Omental fat pad (tissue), 4 donors: ENCODE measurements around the gene SLC28A1. TPM values are rescaled to one million over a fixed set of nuclear protein-coding genes. Genes with fewer than 3 reads are reported as not detected.
"Not testable (repeated sequence)": the region's sequence is repeated elsewhere in the genome, so short reads cannot be mapped to it uniquely, and the experiment has no call there.

Source experiments
- ATAC-seq: fragments of 150-250 bp; one replicate; pipeline ENCODE4 v1.9.1; 2016; ENCODE audit warnings: mild to moderate bottlenecking, moderate library complexity; ENCODE audit not compliant: low FRiP score
- DNase-seq: peaks from one replicate; pipeline ENCODE4 v3.0.0-alpha.2; 2019; ENCODE audit warnings: low spot score
- total RNA-seq, 4 donors: library from RNA; depleted of rRNA; stranded (reverse); fragments of >200 nt; gene quantifications; one replicate each; pipeline ENCODE4 v1.1.0, GENCODE V29; 2016
- TF ChIP-seq, protein P1 (sequence below), 3 donors: fragments of 450-650 bp; IDR thresholded peaks; one replicate each; pipeline ENCODE4 v1.5.1; 2016 to 2017; ENCODE audit warnings: antibody characterized with exemption in 3 of 3, mild to moderate bottlenecking in 3 of 3, moderate library complexity in 2 of 3

The SLC28A1 gene
- total RNA-seq, 4 donors from 2014 or later: not detected

DNA sequence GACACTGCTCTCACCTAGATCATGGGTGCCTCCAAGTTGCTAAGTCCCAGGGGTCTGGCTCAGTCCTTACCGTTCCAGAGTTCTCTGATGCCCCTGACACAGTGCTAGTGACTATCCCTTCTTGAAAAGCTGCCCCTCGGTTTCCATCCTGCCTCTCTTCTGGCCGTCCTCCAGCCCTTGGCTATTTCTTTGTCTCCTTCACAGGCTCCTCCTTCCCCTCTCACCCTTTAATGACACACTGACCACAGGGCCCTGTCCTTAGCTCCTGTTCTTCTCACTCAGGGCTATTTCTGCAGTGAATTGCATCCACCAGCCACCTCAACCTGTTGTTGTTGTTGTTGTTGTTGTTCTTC, 31.1 kb downstream of the SLC28A1 start:
- TF ChIP-seq, protein P1, sequence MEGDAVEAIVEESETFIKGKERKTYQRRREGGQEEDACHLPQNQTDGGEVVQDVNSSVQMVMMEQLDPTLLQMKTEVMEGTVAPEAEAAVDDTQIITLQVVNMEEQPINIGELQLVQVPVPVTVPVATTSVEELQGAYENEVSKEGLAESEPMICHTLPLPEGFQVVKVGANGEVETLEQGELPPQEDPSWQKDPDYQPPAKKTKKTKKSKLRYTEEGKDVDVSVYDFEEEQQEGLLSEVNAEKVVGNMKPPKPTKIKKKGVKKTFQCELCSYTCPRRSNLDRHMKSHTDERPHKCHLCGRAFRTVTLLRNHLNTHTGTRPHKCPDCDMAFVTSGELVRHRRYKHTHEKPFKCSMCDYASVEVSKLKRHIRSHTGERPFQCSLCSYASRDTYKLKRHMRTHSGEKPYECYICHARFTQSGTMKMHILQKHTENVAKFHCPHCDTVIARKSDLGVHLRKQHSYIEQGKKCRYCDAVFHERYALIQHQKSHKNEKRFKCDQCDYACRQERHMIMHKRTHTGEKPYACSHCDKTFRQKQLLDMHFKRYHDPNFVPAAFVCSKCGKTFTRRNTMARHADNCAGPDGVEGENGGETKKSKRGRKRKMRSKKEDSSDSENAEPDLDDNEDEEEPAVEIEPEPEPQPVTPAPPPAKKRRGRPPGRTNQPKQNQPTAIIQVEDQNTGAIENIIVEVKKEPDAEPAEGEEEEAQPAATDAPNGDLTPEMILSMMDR (IDR thresholded peaks at IDR 0.05): no peak

DNA sequence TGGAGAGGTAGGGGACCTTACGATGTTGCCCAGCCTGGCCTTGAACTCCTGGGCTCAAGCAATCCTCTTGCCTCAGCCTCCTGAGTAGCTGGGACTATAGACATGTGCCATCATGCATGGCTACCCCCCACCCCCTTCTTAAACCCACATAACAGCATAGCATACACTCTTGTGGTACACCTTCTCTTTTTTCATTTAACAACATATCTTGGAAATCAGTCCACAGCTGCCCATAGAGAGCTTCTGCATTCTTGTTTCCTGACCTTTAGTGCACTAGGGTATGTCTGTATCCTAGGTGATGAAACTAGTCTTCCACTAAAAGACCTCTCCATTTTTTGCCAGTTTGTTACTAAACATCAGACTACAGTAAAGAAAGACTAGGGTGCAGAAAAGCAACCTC, 33.0 kb downstream of the SLC28A1 start:
- ATAC-seq (no peak), DNase-seq (no peak)
- TF ChIP-seq, protein P1 (IDR thresholded peaks at IDR 0.05): no peak

More for the DNA sequence above, 31.1 kb downstream of the SLC28A1 start:
- DNase-seq (no peak), ATAC-seq (no peak)

DNA sequence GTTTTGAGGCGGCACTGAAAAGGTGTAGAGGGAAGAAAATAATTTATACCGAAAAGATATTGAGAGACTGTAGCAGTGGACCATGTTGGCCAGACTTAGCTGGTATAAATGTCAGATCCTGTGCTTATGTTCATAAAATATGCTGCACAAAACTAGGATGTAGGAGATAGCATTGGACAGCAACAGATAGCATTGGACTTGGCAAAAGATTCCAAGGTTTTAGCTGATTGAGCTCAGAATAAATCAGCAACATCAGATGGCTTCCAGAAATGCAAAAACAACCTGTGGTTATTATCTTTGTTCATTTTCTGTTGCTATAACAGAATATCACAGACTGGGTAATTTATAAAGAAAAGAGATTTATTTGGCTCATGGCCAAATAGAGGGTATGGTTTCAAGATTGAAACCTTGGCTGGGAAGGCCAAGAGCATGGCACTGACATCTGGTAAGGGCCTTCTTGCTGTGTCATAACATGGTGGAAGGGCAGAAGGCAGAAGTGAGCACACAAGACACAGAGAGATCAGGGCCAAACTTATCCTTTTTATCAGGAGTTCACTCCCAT, 34.7 kb downstream of the SLC28A1 start:
- TF ChIP-seq, protein P1 (IDR thresholded peaks at IDR 0.05): no peak

DNA sequence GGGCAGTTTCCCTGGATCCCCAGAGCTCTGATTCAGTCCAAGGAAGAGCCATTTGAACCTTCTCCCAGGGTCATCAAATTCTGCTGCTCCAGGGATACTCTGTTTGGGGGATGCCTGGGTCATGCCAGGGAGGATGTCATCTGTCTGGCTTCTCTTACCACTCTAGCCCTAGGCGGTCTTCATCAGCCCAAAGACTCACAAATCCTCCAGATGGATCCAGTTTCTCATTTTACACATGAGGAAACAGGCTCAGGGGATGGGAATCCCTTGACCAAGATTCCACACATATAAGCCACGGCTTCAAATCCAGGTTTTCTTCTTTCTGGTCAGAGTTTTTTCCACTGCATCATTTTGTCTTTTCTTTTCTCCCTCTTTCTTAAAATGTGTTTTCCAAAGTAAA, 36.7 kb downstream of the SLC28A1 start:
- no peak for ATAC-seq
- TF ChIP-seq, protein P1 (IDR thresholded peaks at IDR 0.05): no peak
- no peak for DNase-seq

More for the DNA sequence above, 34.7 kb downstream of the SLC28A1 start:
- ATAC-seq (no peak), DNase-seq (no peak)

DNA sequence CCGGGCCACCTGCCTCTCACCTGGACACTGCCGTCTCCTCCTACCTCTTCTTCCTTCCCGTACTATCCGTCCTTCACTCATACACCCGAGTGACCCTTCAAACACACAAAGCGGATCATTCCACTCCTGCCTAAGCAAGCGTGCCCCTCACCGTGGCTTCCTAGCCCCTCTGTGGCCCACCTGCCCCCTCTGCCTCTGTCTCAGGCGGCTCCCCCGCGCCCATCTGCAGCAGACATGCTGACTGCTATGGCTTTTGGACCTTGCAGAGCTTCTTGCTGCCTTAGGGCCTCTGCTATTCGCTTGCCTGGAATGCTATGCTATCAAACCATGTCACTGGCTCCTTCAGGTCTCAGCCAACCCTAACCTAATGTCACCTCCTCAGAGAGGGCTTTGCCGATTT, 38.1 kb downstream of the SLC28A1 start:
- no peak for DNase-seq
- TF ChIP-seq, protein P1 (IDR thresholded peaks at IDR 0.05): no peak
- ATAC-seq: no peak

DNA sequence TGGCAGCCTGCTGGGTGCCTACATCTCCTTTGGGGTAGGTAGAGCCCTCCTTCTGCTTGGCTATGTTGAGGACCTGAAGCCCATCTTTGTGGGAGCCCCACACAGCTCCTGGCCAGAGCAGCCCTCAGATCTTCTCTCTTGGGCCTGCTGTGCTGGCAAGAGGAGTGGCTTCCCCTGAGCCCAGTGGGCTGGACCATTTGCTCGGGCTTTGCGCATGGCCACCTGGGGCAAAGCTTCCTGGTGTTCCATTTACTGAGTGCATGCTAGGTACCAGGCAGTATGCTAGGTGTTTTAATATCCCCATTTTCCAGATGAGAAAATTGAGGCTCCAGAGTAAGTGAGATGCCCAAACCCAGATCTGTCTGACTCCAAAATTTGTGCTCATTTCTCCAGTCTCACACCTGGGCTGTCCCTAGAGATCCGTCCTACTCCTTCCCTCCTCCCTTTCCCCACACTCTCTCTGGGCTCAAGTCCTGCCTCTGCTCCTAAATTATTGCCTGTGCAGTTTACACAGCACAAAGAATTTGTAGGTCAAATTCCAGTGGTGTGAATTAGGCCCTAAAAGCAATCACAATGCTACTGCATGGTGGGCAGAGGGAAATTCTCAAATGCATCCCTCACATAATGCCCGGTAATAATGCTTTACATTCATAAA, 39.7 kb downstream of the SLC28A1 start:
- no peak for ATAC-seq
- TF ChIP-seq, protein P1 (IDR thresholded peaks at IDR 0.05): no peak
- DNase-seq: no peak

DNA sequence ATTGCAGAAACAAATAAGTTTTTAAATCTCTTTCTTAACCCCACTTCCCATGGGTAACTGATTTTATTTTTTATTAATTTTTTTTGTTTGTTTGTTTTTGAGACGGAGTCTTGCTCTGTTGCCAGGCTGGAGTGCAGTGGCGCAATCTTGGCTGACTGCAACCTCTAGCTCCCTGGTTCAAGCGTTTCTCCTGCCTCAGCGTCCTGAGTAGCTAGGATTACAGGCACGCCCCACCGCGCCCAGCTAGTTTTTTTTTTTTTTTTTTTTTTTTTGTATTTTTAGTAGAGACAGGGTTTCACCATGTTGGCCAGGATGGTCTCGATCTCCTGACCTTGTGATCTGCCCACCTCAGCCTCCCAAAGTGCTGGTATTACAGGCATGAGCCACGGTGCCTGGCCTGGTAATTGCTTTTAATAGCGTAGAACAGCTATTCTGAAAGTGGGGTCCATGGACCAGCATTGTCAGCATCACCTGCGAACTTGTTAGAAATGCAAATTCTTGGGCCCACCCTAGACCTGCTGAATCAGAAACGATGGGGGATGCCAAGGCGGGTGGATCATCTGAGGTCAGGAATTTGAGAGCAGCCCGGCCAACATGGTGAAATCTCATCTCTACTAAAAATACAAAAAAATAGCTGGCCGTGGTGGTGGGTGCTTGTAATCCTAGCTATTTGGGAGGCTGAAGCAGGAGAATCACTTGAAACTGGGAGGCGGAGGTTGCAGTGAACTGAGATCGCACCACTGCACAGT, 40.5 kb downstream of the SLC28A1 start:
- not testable (repeated sequence) for ATAC-seq, DNase-seq
